Measurements from ENCODE around the gene AUTS2. TPM values are rescaled to one million over a fixed set of nuclear protein-coding genes. Genes with fewer than 3 reads are reported as not detected.

Gene AUTS2
- total and polyA plus RNA-seq, 10 of the 15 experiments (the other 5 are each of a cell fraction or from before 2014, with no cell fraction given) = 6.4 to 55.6 (median 21.6) TPM

GRCh38 chr7:69738396-69738951 is 140.2 kb downstream of the AUTS2 start (continued):
- TF ChIP-seq, protein P1, sequence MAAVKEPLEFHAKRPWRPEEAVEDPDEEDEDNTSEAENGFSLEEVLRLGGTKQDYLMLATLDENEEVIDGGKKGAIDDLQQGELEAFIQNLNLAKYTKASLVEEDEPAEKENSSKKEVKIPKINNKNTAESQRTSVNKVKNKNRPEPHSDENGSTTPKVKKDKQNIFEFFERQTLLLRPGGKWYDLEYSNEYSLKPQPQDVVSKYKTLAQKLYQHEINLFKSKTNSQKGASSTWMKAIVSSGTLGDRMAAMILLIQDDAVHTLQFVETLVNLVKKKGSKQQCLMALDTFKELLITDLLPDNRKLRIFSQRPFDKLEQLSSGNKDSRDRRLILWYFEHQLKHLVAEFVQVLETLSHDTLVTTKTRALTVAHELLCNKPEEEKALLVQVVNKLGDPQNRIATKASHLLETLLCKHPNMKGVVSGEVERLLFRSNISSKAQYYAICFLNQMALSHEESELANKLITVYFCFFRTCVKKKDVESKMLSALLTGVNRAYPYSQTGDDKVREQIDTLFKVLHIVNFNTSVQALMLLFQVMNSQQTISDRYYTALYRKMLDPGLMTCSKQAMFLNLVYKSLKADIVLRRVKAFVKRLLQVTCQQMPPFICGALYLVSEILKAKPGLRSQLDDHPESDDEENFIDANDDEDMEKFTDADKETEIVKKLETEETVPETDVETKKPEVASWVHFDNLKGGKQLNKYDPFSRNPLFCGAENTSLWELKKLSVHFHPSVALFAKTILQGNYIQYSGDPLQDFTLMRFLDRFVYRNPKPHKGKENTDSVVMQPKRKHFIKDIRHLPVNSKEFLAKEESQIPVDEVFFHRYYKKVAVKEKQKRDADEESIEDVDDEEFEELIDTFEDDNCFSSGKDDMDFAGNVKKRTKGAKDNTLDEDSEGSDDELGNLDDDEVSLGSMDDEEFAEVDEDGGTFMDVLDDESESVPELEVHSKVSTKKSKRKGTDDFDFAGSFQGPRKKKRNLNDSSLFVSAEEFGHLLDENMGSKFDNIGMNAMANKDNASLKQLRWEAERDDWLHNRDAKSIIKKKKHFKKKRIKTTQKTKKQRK (IDR thresholded peaks at IDR 0.05; ENCODE audit: low read depth, low read length) = no peak
- no peak for TF ChIP-seq SP1 (IDR thresholded peaks at IDR 0.05; ENCODE audit: low read depth, low read length)
- TF ChIP-seq MEF2B (IDR thresholded peaks at IDR 0.05; ENCODE audit: partially characterized antibody, poor library complexity, severe bottlenecking) = peak; percentile 56
- no peak for TF ChIP-seq HDAC6 (IDR thresholded peaks at IDR 0.05; ENCODE audit: unreplicated experiment)
- no peak for TF ChIP-seq USF1 (IDR thresholded peaks at IDR 0.05; ENCODE audit: borderline replicate concordance, extremely low read length, insufficient read depth, low read depth, low read length)
- 0 out of 2 replicates have a peak, but pooled peaks have one; percentile 28 for TF ChIP-seq NR2F1 (conservative IDR thresholded peaks at IDR 0.05)
- no peak for TF ChIP-seq KAT2A (conservative IDR thresholded peaks at IDR 0.05; ENCODE audit: control insufficient read depth, low read depth, low read length)
- no peak for TF ChIP-seq ESRRA (IDR thresholded peaks at IDR 0.05; ENCODE audit: low read length)
- TF ChIP-seq ATF7 (IDR thresholded peaks at IDR 0.05; ENCODE audit: low read depth) = no peak
- no peak; the same call in 1 of the 2 replicates for TF ChIP-seq IKZF1 (conservative IDR thresholded peaks at IDR 0.05)
- no peak; a peak in 3 of 4 replicates for TF ChIP-seq IKZF2 (IDR thresholded peaks at IDR 0.05)
- TF ChIP-seq MEF2A (IDR thresholded peaks at IDR 0.05; ENCODE audit: insufficient read depth, low read depth, low read length) = peak; percentile 65
- no peak for TF ChIP-seq NFXL1 (IDR thresholded peaks at IDR 0.05; ENCODE audit: borderline replicate concordance)
- TF ChIP-seq SKIL (IDR thresholded peaks at IDR 0.05; ENCODE audit: low read depth, poor library complexity, severe bottlenecking) = no peak
- TF ChIP-seq FOS (IDR thresholded peaks at IDR 0.05; ENCODE audit: borderline replicate concordance, extremely low read depth, insufficient read length) = no peak
- TF ChIP-seq POLR2A (IDR thresholded peaks at IDR 0.05; ENCODE audit: low read depth, low read length) = no peak
- peak; percentile 80; the same call in 1 of the 2 replicates for TF ChIP-seq TCF3 (IDR thresholded peaks at IDR 0.05; ENCODE audit: borderline replicate concordance, insufficient read depth, low read depth, low read length)
- no peak for TF ChIP-seq RBBP5 (conservative IDR thresholded peaks at IDR 0.05)
- TF ChIP-seq EZH2 (IDR thresholded peaks at IDR 0.05; ENCODE audit: borderline replicate concordance, control insufficient read depth, low read depth, low read length) = no peak
- TF ChIP-seq RUNX3 (IDR thresholded peaks at IDR 0.05; ENCODE audit: low read length) = peak; percentile 95
- TF ChIP-seq MYB (IDR thresholded peaks at IDR 0.05; ENCODE audit: borderline replicate concordance, low read depth, low read length) = no peak
- TF ChIP-seq SUZ12 (IDR thresholded peaks at IDR 0.05; ENCODE audit: unreplicated experiment) = no peak

Data from GM12878 (cell line).